Smooth muscle cell (in vitro differentiated cells): ENCODE measurements around the gene ARMC2. TPM values are rescaled to one million over a fixed set of nuclear protein-coding genes. Genes with fewer than 3 reads are reported as not detected.

Source experiments
- DNase-seq: peaks from one replicate; lab custom pipeline; 2025; ENCODE audit not compliant: unreplicated experiment; lab: John Stamatoyannopoulos, UW
- H2AFZ ChIP-seq: fragments of 200-600 bp; sonication (generic); 2 replicates; pipeline ENCODE4 v1.6.0; 2016; ENCODE audit warnings: antibody characterized with exemption, low read depth, mild to moderate bottlenecking
- H3F3A ChIP-seq: fragments of 200-600 bp; sonication (generic); 2 replicates; pipeline ENCODE4 v1.6.0; 2017; ENCODE audit warnings: antibody characterized with exemption, low read depth
- H3K27ac ChIP-seq: fragments of 200-600 bp; sonication (generic); 2 replicates; pipeline ENCODE4 v1.5.1; 2016; ENCODE audit warnings: low read depth, mild to moderate bottlenecking
- H3K27me3 ChIP-seq: fragments of 200-600 bp; sonication (generic); 2 replicates; pipeline ENCODE4 v1.6.1; 2016; ENCODE audit warnings: low read depth, mild to moderate bottlenecking
- H3K36me3 ChIP-seq: fragments of 200-600 bp; sonication (generic); 2 replicates; pipeline ENCODE4 v1.5.1; 2016; ENCODE audit warnings: low read depth
- H3K4me1 ChIP-seq: fragments of 200-600 bp; sonication (generic); 2 replicates; pipeline ENCODE4 v1.5.1; 2016; ENCODE audit warnings: low read depth
- H3K4me2 ChIP-seq: fragments of 200-600 bp; sonication (generic); 2 replicates; pipeline ENCODE4 v1.6.0; 2016; ENCODE audit warnings: mild to moderate bottlenecking
- H3K4me3 ChIP-seq: fragments of 200-600 bp; sonication (generic); 2 replicates; pipeline ENCODE4 v1.5.1; 2016; ENCODE audit warnings: mild to moderate bottlenecking
- H3K79me2 ChIP-seq: fragments of 200-600 bp; sonication (generic); 2 replicates; pipeline ENCODE4 v1.6.0; 2016; ENCODE audit warnings: low read depth, mild to moderate bottlenecking
- H3K9ac ChIP-seq: fragments of 200-600 bp; sonication (generic); 2 replicates; pipeline ENCODE4 v1.6.0; 2016; ENCODE audit warnings: low read depth
- H3K9me3 ChIP-seq: fragments of 200-600 bp; sonication (generic); replicated peaks from 2 replicates; pipeline ENCODE4 v1.5.1; 2016; ENCODE audit warnings: low read depth
- H4K20me1 ChIP-seq: fragments of 200-600 bp; sonication (generic); 2 replicates; pipeline ENCODE4 v1.6.0; 2016; ENCODE audit warnings: low read depth
- WGBS: methylation state at CpG from one replicate; pipeline ENCODE4 v1.1.7; 2016; ENCODE audit warnings: low lambda C conversion rate; 5-methylcytosine and 5-hydroxymethylcytosine counted together
- polyA plus RNA-seq: library from polyadenylated mRNA; unstranded; fragments of >200 nt; fragmentation: Nextera tagmentation; extraction: Ambion mirVana; gene quantifications from 2 replicates; pipeline ENCODE4 v1.2.1, GENCODE V29; 2016
- total RNA-seq: library from RNA; depleted of rRNA; stranded (reverse); fragments of >200 nt; gene quantifications from 2 replicates; pipeline ENCODE4 v1.2.3, GENCODE V29; 2014
- TF ChIP-seq, protein P1 (sequence below): fragments of 200-600 bp; sonication (generic); IDR thresholded peaks from 2 replicates; pipeline ENCODE4 v1.5.1; 2017; ENCODE audit warnings: borderline replicate concordance, mild to moderate bottlenecking, antibody characterized with exemption; ENCODE audit not compliant: insufficient read depth, poor library complexity, severe bottlenecking

ARMC2 gene
- total and polyA plus RNA-seq, 2 experiments from 2014 or later = 2.0 to 2.6 TPM

DNA sequence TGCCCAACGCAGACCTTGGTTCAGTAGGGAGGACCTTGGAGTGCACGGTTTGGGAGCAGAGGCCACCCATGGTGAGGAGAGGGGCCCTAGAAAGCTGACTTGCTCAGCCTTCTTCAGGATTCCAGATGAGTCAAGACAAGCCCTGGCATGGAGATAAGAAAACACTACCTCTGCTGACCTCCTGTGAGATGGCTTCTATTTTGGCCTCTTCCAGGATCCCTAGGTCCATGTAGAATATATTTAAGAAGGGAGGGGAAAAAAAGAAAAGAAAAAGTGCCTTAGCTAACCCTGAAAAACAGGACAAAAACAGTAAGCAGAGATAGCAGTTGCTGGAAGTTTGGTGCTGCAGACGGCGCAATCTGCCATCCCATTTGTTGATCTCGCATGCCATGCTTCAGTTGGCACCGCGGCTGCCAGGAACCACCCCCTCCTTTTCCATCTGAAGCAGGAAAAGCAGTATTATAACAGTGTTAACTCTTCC, 100.0 kb downstream of the ARMC2 start:
- no peaks in the 10 kb centered on the region for H4K20me1 ChIP-seq
- H3K36me3 ChIP-seq = no peaks in the 10 kb centered on the region
- H3K27ac ChIP-seq = peak overlapping the region; percentile 95
- peak overlapping the region; percentile 81 for H3K4me2 ChIP-seq
- H3K9me3 ChIP-seq = no peaks in the 10 kb centered on the region
- H3F3A ChIP-seq = peaks cover 17% of the 10 kb centered on the region
- no peak overlapping the region for H2AFZ ChIP-seq
- 66% methylated on average over 7 of the region's 7 CpGs for WGBS
- TF ChIP-seq, protein P1, sequence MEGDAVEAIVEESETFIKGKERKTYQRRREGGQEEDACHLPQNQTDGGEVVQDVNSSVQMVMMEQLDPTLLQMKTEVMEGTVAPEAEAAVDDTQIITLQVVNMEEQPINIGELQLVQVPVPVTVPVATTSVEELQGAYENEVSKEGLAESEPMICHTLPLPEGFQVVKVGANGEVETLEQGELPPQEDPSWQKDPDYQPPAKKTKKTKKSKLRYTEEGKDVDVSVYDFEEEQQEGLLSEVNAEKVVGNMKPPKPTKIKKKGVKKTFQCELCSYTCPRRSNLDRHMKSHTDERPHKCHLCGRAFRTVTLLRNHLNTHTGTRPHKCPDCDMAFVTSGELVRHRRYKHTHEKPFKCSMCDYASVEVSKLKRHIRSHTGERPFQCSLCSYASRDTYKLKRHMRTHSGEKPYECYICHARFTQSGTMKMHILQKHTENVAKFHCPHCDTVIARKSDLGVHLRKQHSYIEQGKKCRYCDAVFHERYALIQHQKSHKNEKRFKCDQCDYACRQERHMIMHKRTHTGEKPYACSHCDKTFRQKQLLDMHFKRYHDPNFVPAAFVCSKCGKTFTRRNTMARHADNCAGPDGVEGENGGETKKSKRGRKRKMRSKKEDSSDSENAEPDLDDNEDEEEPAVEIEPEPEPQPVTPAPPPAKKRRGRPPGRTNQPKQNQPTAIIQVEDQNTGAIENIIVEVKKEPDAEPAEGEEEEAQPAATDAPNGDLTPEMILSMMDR = no peak
- no peak for DNase-seq
- H3K9ac ChIP-seq = no peak overlapping the region
- H3K4me1 ChIP-seq = peaks cover 15% of the 10 kb centered on the region
- H3K79me2 ChIP-seq = no peaks in the 10 kb centered on the region
- no peak overlapping the region for H3K4me3 ChIP-seq
- no peaks in the 10 kb centered on the region for H3K27me3 ChIP-seq

DNA sequence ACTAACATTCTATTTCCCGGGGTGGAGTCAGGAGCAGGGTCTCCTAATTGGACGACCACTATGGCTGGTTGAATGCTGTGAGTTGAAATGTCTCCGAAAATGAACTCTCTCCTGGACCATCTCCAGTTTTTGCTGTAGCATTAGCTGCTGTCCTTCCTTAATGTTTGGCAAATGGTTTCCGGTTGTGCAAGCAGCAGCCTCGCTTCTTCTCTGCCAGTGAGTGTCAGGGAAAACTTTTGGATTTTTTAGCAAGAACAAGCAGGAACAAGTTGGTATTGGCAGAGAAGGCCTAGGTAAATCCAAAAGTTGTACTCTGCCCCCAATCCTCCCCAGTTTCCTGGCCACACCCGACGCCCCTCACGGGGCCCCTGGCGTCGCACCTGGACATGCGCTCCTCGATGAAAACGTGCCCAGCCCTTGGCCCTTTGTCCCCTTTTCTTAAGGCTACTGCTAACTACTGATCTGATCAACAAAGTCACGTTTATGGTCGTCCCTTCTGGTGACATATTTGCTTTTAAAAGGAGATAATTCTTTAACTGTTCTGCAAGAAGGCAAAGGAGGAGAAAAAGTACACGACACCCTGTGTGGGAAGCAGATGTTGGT, 103.2 kb downstream of the ARMC2 start:
- no peak overlapping the region for H3K9ac ChIP-seq

DNA sequence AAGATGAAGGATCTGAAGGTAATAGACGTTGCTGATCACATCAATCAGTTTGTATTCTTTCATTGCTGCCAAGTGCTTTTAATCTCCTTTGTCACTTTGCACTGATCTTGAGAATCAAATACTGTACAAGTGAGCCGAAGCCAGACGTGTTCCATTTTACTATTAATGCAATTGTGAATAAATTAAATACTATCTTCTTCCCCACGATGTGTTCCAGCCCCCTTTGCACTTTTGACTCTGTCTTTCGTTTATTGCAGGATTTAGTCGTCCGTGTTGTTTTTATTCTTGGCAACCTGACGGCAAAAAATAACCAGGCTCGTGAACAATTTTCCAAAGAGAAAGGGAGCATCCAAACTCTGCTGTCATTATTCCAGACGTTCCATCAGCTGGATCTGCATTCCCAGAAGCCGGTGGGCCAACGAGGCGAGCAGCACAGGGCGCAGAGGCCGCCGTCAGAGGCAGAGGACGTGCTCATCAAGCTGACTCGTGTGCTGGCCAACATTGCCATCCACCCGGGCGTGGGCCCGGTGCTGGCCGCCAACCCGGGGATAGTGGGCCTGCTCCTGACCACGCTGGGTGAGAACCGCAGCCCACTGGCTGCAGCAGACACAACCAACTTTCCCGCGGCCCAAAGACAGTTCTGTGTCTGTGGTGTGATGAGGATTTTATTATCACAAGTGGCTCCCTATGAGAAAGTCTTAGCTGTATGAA, 104.7 kb downstream of the ARMC2 start:
- 81% methylated on average over 27 of the region's 27 CpGs for WGBS
- no peak overlapping the region for H3K4me3 ChIP-seq
- H3K27ac ChIP-seq = no peak overlapping the region
- no peak overlapping the region for H3K4me2 ChIP-seq
- H3K27me3 ChIP-seq = no peaks in the 10 kb centered on the region
- H3K36me3 ChIP-seq = no peaks in the 10 kb centered on the region
- TF ChIP-seq, protein P1 = no peak
- H3K4me1 ChIP-seq = peaks cover 5% of the 10 kb centered on the region
- H3K9me3 ChIP-seq = no peaks in the 10 kb centered on the region
- H3K79me2 ChIP-seq = no peaks in the 10 kb centered on the region
- no peak for DNase-seq
- H2AFZ ChIP-seq = no peak overlapping the region
- no peaks in the 10 kb centered on the region for H4K20me1 ChIP-seq
- H3K9ac ChIP-seq = no peak overlapping the region
- H3F3A ChIP-seq = no peaks in the 10 kb centered on the region

More for the DNA sequence above, 103.2 kb downstream of the ARMC2 start:
- DNase-seq = no peak
- H2AFZ ChIP-seq = no peak overlapping the region
- 82% methylated on average over 16 of the region's 16 CpGs for WGBS
- H4K20me1 ChIP-seq = no peaks in the 10 kb centered on the region
- peaks cover 6% of the 10 kb centered on the region for H3F3A ChIP-seq
- no peaks in the 10 kb centered on the region for H3K36me3 ChIP-seq
- H3K4me2 ChIP-seq = no peak overlapping the region
- peaks cover 15% of the 10 kb centered on the region for H3K4me1 ChIP-seq
- H3K9me3 ChIP-seq = no peaks in the 10 kb centered on the region
- no peaks in the 10 kb centered on the region for H3K79me2 ChIP-seq
- no peak overlapping the region for H3K27ac ChIP-seq
- no peak overlapping the region for H3K4me3 ChIP-seq
- H3K27me3 ChIP-seq = no peaks in the 10 kb centered on the region
- TF ChIP-seq, protein P1 = no peak
